CD8-positive, alpha-beta memory T cell (primary cell): Measurements from ENCODE around the gene PRELP. TPM values are rescaled to one million over a fixed set of nuclear protein-coding genes. Genes with fewer than 3 reads are reported as not detected.

ENCODE experiments used
- CTCF ChIA-PET: fragments of 350-600 bp; sonication (Branson Sonifier 250); formaldehyde crosslinking; loops from one replicate; lab custom pipeline; 2021; ENCODE audit warnings: antibody characterized with exemption; lab: Charles Lee
- POLR2A ChIA-PET: fragments of 350-600 bp; sonication (Branson Sonifier 250); formaldehyde crosslinking; loops from one replicate; lab custom pipeline; 2021; ENCODE audit warnings: antibody characterized with exemption; lab: Charles Lee
- DNase-seq, 5 donors: peaks; one replicate each; pipeline versions ENCODE4 v3.0.0 to v3.0.0-alpha.2; 2020 to 2022; ENCODE audit warnings: mixed read lengths in 1 of 5
- H3K27ac ChIP-seq: one replicate; pipeline ENCODE4 v1.7.0; 2013; ENCODE audit warnings: low read depth, mild to moderate bottlenecking, low read length, moderate library complexity
- H3K27me3 ChIP-seq: 2 replicates; pipeline ENCODE4 v1.7.0; 2013; ENCODE audit warnings: low read length, mild to moderate bottlenecking; ENCODE audit not compliant: insufficient read depth, poor library complexity, severe bottlenecking
- H3K36me3 ChIP-seq: 2 replicates; pipeline ENCODE4 v1.7.0; 2013; ENCODE audit warnings: mild to moderate bottlenecking, low read length, moderate library complexity; ENCODE audit not compliant: insufficient read depth
- H3K4me1 ChIP-seq: 2 replicates; pipeline ENCODE4 v1.7.0; 2013; ENCODE audit warnings: mild to moderate bottlenecking, low read length, moderate library complexity; ENCODE audit not compliant: insufficient read depth
- H3K4me3 ChIP-seq: 2 replicates; pipeline ENCODE4 v1.7.0; 2013; ENCODE audit warnings: mild to moderate bottlenecking, low read length
- H3K9me3 ChIP-seq: 2 replicates; pipeline ENCODE4 v1.7.0; 2013; ENCODE audit warnings: mild to moderate bottlenecking, low read length
- H3K27ac Mint-ChIP-seq, 8 donors: one replicate each; pipeline ENCODE4 v1.8.0; 2020 to 2021; ENCODE audit warnings: mixed read lengths in 8 of 8, mild to moderate bottlenecking in 6 of 8, inconsistent platforms in 3 of 8, moderate library complexity in 3 of 8
- H3K27me3 Mint-ChIP-seq, 2 donors: one replicate each; pipeline ENCODE4 v1.8.0; 2020 to 2021; ENCODE audit warnings: mixed read lengths in 2 of 2, mild to moderate bottlenecking in 1 of 2, moderate library complexity in 1 of 2
- H3K36me3 Mint-ChIP-seq, 3 donors: one replicate each; pipeline ENCODE4 v1.8.0; 2020 to 2021; ENCODE audit warnings: mixed read lengths in 3 of 3, inconsistent platforms in 1 of 3, mild to moderate bottlenecking in 1 of 3
- H3K4me1 Mint-ChIP-seq, 3 donors: one replicate each; pipeline ENCODE4 v1.8.0; 2020 to 2021; ENCODE audit warnings: mixed read lengths in 3 of 3, inconsistent platforms in 1 of 3, mild to moderate bottlenecking in 1 of 3
- H3K4me3 Mint-ChIP-seq, 7 donors: one replicate each; pipeline ENCODE4 v1.8.0; 2020 to 2021; ENCODE audit warnings: mixed read lengths in 7 of 7, mild to moderate bottlenecking in 6 of 7, moderate library complexity in 4 of 7, inconsistent platforms in 2 of 7
- H3K9me3 Mint-ChIP-seq, 5 donors: one replicate each; pipeline ENCODE4 v1.8.0; 2020 to 2022; ENCODE audit warnings: mixed read lengths in 5 of 5, mild to moderate bottlenecking in 3 of 5, moderate library complexity in 2 of 5, inconsistent platforms in 1 of 5
- polyA plus RNA-seq: library from polyadenylated mRNA; unstranded; fragments of 300-500 nt; fragmentation: Illumina TruSeq; gene quantifications from one replicate; pipeline ENCODE4 v1.2.3, GENCODE V29; 2021
- total RNA-seq, 2 experiments: library from RNA; stranded (reverse); gene quantifications; one replicate each; pipeline ENCODE4 v1.2.3, GENCODE V29; 2021

PRELP gene
- total and polyA plus RNA-seq, 3 experiments from 2014 or later, result not detected

DNA sequence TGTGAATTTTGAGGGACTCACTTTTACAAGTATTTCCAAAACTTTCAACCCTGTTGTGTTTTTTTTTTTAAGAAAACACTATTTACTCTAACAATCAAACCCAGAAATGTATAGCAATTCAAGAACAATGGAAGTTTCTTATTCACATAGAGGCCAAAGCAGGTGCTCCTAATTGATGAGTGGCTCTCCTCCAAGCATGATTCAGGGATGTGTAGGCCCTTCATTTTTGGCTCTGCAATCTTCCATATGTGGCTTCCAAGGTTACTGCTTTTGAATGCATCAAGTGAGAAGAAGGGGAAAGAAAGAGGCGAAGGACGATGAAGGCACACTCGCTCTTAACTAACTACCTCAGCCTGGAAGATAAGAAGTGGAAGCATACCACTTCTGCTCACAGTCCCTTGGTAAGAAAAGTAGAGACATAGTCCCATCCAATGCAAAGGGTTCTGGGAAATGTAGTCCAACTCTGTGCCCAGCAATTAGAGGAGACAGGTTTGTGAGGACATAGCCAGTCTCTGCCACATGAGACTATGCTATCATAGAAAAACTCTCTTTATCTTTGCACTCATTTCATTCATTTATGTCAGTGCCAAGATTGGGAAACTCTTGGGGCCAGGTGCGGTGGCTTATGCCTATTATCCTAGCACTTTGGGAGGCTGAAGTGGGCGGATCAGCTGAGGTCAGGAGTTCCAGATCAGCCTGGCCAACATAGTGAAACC is 64.4 kb downstream of the PRELP start:
- DNase-seq, result no peak
- H3K9me3 Mint-ChIP-seq, result no peaks in the 10 kb centered on the region
- Histone ChIP-seq H3K27me3 (no peaks in the 10 kb centered on the region), H3K27ac (no peak overlapping the region), H3K4me1 (no peaks in the 10 kb centered on the region), H3K36me3 (no peaks in the 10 kb centered on the region), H3K9me3 (no peaks in the 10 kb centered on the region), H3K4me3 (no peak overlapping the region)
- POLR2A ChIA-PET, result no interaction called here
- peak overlapping the region in 1 of 8 donors; percentile 43 for H3K27ac Mint-ChIP-seq
- H3K36me3 Mint-ChIP-seq, result no peaks in the 10 kb centered on the region
- CTCF ChIA-PET, result no interaction called here
- H3K27me3 Mint-ChIP-seq, result peaks cover 0 to 3% of the 10 kb centered on the region in 2 donors
- peaks cover 0 to 18% (median 13%) of the 10 kb centered on the region in 3 donors for H3K4me1 Mint-ChIP-seq
- H3K4me3 Mint-ChIP-seq, result no peak overlapping the region

Other genes starting within 250 kb of the PRELP start
- under 1 TPM in 1 of 2 experiments, not detected in 1; 0.07 TPM for gene CHIT1, start 246.1 kb upstream of the PRELP start, total RNA-seq
- gene CHIT1, start 246.1 kb upstream of the PRELP start, polyA plus RNA-seq, result not detected
- gene BTG2, start 170.3 kb upstream of the PRELP start, total RNA-seq, result 100 to 1,000 TPM in 1 of 2 experiments, 10 to 100 TPM in 1; 97.8 to 102 TPM
- 138 TPM for gene BTG2, start 170.3 kb upstream of the PRELP start, polyA plus RNA-seq
- 1 to 10 TPM in 1 of 2 experiments, under 1 TPM in 1; 0.51 to 1.2 TPM for gene FMOD, start 124.7 kb upstream of the PRELP start, total RNA-seq
- not detected for gene FMOD, start 124.7 kb upstream of the PRELP start, polyA plus RNA-seq
- not detected for gene OPTC, start 18.3 kb downstream of the PRELP start, total RNA-seq
- gene OPTC, start 18.3 kb downstream of the PRELP start, polyA plus RNA-seq, result not detected
- 10 to 100 TPM; 26.8 to 28.9 TPM for gene ATP2B4, start 151.0 kb downstream of the PRELP start, total RNA-seq
- gene ATP2B4, start 151.0 kb downstream of the PRELP start, polyA plus RNA-seq, result 37.7 TPM